ENCODE results near the gene TBC1D8. TPM values are rescaled to one million over a fixed set of nuclear protein-coding genes. Genes with fewer than 3 reads are reported as not detected.

Gene TBC1D8
- total RNA-seq, 1 experiment from 2014 or later: 0.97 TPM

GRCh38 chr2:101190747-101191516 is 39.8 kb upstream of the TBC1D8 start:
- Histone ChIP-seq H3K27ac (ENCODE audit: low read length) (no peak overlapping the region), H3K36me3 (ENCODE audit: insufficient read depth, low read length) (no peaks in the 10 kb centered on the region), H3K4me2 (ENCODE audit: low read depth, low read length, poor library complexity, severe bottlenecking) (no peak overlapping the region), H3K4me1 (ENCODE audit: low read length) (no peaks in the 10 kb centered on the region), H3K4me3 (ENCODE audit: low read length) (no peak overlapping the region), H3K79me2 (ENCODE audit: low read length) (no peaks in the 10 kb centered on the region), H3K9ac (ENCODE audit: low read length) (no peak overlapping the region), H3K9me2 (replicated peaks; ENCODE audit: insufficient read depth, low read length) (no peaks in the 10 kb centered on the region), H2AFZ (ENCODE audit: low read length) (no peak overlapping the region), H4K20me1 (ENCODE audit: insufficient read depth, low read depth, low read length) (no peaks in the 10 kb centered on the region), H3K9me3 (ENCODE audit: low read length) (no peaks in the 10 kb centered on the region), H3K27me3 (ENCODE audit: low read length) (no peaks in the 10 kb centered on the region)
- DNase-seq: no peak

- Histone ChIP-seq H3K27ac (ENCODE audit: low read length) (no peak overlapping the region), H3K4me2 (ENCODE audit: low read depth, low read length, poor library complexity, severe bottlenecking) (no peak overlapping the region), H3K4me3 (ENCODE audit: low read length) (no peak overlapping the region), H3K9me3 (ENCODE audit: low read length) (no peaks in the 10 kb centered on the region), H4K20me1 (ENCODE audit: insufficient read depth, low read depth, low read length) (peaks cover 5% of the 10 kb centered on the region; the same call in 1 of the 2 replicates), H3K9me2 (replicated peaks; ENCODE audit: insufficient read depth, low read length) (no peaks in the 10 kb centered on the region), H3K9ac (ENCODE audit: low read length) (no peak overlapping the region), H3K4me1 (ENCODE audit: low read length) (no peaks in the 10 kb centered on the region), H3K79me2 (ENCODE audit: low read length) (no peaks in the 10 kb centered on the region), H2AFZ (ENCODE audit: low read length) (no peak overlapping the region), H3K27me3 (ENCODE audit: low read length) (no peaks in the 10 kb centered on the region), H3K36me3 (ENCODE audit: insufficient read depth, low read length) (no peaks in the 10 kb centered on the region)
- no peak for DNase-seq
Observed at GRCh38 chr2:101188683-101189405, 37.7 kb upstream of the TBC1D8 start.

- H3K27ac ChIP-seq (ENCODE audit: low read length): no peak overlapping the region
Observed at GRCh38 chr2:101187131-101187530, 35.9 kb upstream of the TBC1D8 start.

GRCh38 chr2:101185656-101186055 is 34.5 kb upstream of the TBC1D8 start:
- no peaks in the 10 kb centered on the region for H3K36me3 ChIP-seq (ENCODE audit: insufficient read depth, low read length)
- H3K4me1 ChIP-seq (ENCODE audit: low read length): no peaks in the 10 kb centered on the region
- no peak overlapping the region for H3K4me3 ChIP-seq (ENCODE audit: low read length)
- H2AFZ ChIP-seq (ENCODE audit: low read length): no peak overlapping the region
- no peaks in the 10 kb centered on the region for H3K79me2 ChIP-seq (ENCODE audit: low read length)
- H3K27me3 ChIP-seq (ENCODE audit: low read length): no peaks in the 10 kb centered on the region
- no peak overlapping the region for H3K9ac ChIP-seq (ENCODE audit: low read length)
- no peak overlapping the region for H3K4me2 ChIP-seq (ENCODE audit: low read depth, low read length, poor library complexity, severe bottlenecking)
- H3K27ac ChIP-seq (ENCODE audit: low read length): no peak overlapping the region
- no peaks in the 10 kb centered on the region for H3K9me2 ChIP-seq (replicated peaks; ENCODE audit: insufficient read depth, low read length)
- DNase-seq: no peak
- no peaks in the 10 kb centered on the region for H3K9me3 ChIP-seq (ENCODE audit: low read length)
- peaks cover 5% of the 10 kb centered on the region; the same call in 1 of the 2 replicates for H4K20me1 ChIP-seq (ENCODE audit: insufficient read depth, low read depth, low read length)

More at GRCh38 chr2:101187131-101187530, 35.9 kb upstream of the TBC1D8 start:
- H4K20me1 ChIP-seq (ENCODE audit: insufficient read depth, low read depth, low read length): peaks cover 5% of the 10 kb centered on the region; the same call in 1 of the 2 replicates
- no peak overlapping the region for H2AFZ ChIP-seq (ENCODE audit: low read length)
- H3K4me3 ChIP-seq (ENCODE audit: low read length): no peak overlapping the region
- H3K9me2 ChIP-seq (replicated peaks; ENCODE audit: insufficient read depth, low read length): no peaks in the 10 kb centered on the region
- no peaks in the 10 kb centered on the region for H3K4me1 ChIP-seq (ENCODE audit: low read length)
- no peak for DNase-seq
- H3K9ac ChIP-seq (ENCODE audit: low read length): no peak overlapping the region
- no peaks in the 10 kb centered on the region for H3K79me2 ChIP-seq (ENCODE audit: low read length)
- H3K36me3 ChIP-seq (ENCODE audit: insufficient read depth, low read length): no peaks in the 10 kb centered on the region
- no peak overlapping the region for H3K4me2 ChIP-seq (ENCODE audit: low read depth, low read length, poor library complexity, severe bottlenecking)
- no peaks in the 10 kb centered on the region for H3K9me3 ChIP-seq (ENCODE audit: low read length)
- H3K27me3 ChIP-seq (ENCODE audit: low read length): no peaks in the 10 kb centered on the region

- peaks cover 5% of the 10 kb centered on the region; the same call in 1 of the 2 replicates for H4K20me1 ChIP-seq (ENCODE audit: insufficient read depth, low read depth, low read length)
- no peak overlapping the region for H3K4me2 ChIP-seq (ENCODE audit: low read depth, low read length, poor library complexity, severe bottlenecking)
Observed at GRCh38 chr2:101185085-101185484, 33.9 kb upstream of the TBC1D8 start.

GRCh38 chr2:101179982-101180381 is 28.8 kb upstream of the TBC1D8 start:
- no peaks in the 10 kb centered on the region for H3K4me1 ChIP-seq (ENCODE audit: low read length)
- no peak overlapping the region for H2AFZ ChIP-seq (ENCODE audit: low read length)
- H3K27me3 ChIP-seq (ENCODE audit: low read length): no peaks in the 10 kb centered on the region
- no peak for DNase-seq
- H4K20me1 ChIP-seq (ENCODE audit: insufficient read depth, low read depth, low read length): no peaks in the 10 kb centered on the region
- no peak overlapping the region for H3K4me2 ChIP-seq (ENCODE audit: low read depth, low read length, poor library complexity, severe bottlenecking)
- H3K9me2 ChIP-seq (replicated peaks; ENCODE audit: insufficient read depth, low read length): no peaks in the 10 kb centered on the region
- no peak overlapping the region for H3K27ac ChIP-seq (ENCODE audit: low read length)
- no peaks in the 10 kb centered on the region for H3K36me3 ChIP-seq (ENCODE audit: insufficient read depth, low read length)
- H3K9me3 ChIP-seq (ENCODE audit: low read length): no peaks in the 10 kb centered on the region
- H3K9ac ChIP-seq (ENCODE audit: low read length): no peak overlapping the region
- H3K79me2 ChIP-seq (ENCODE audit: low read length): no peaks in the 10 kb centered on the region
- H3K4me3 ChIP-seq (ENCODE audit: low read length): no peak overlapping the region

More at GRCh38 chr2:101185085-101185484, 33.9 kb upstream of the TBC1D8 start:
- no peak overlapping the region for H2AFZ ChIP-seq (ENCODE audit: low read length)
- DNase-seq: no peak
- H3K27me3 ChIP-seq (ENCODE audit: low read length): no peaks in the 10 kb centered on the region
- no peaks in the 10 kb centered on the region for H3K9me3 ChIP-seq (ENCODE audit: low read length)
- no peak overlapping the region for H3K27ac ChIP-seq (ENCODE audit: low read length)
- H3K4me1 ChIP-seq (ENCODE audit: low read length): no peaks in the 10 kb centered on the region
- H3K9ac ChIP-seq (ENCODE audit: low read length): no peak overlapping the region
- H3K4me3 ChIP-seq (ENCODE audit: low read length): no peak overlapping the region
- H3K36me3 ChIP-seq (ENCODE audit: insufficient read depth, low read length): no peaks in the 10 kb centered on the region
- no peaks in the 10 kb centered on the region for H3K79me2 ChIP-seq (ENCODE audit: low read length)
- no peaks in the 10 kb centered on the region for H3K9me2 ChIP-seq (replicated peaks; ENCODE audit: insufficient read depth, low read length)

- no peaks in the 10 kb centered on the region for H3K36me3 ChIP-seq (ENCODE audit: insufficient read depth, low read length)
- no peaks in the 10 kb centered on the region for H3K9me2 ChIP-seq (replicated peaks; ENCODE audit: insufficient read depth, low read length)
- no peak overlapping the region for H3K27ac ChIP-seq (ENCODE audit: low read length)
- no peaks in the 10 kb centered on the region for H3K9me3 ChIP-seq (ENCODE audit: low read length)
- no peaks in the 10 kb centered on the region for H3K79me2 ChIP-seq (ENCODE audit: low read length)
- no peaks in the 10 kb centered on the region for H3K27me3 ChIP-seq (ENCODE audit: low read length)
- H2AFZ ChIP-seq (ENCODE audit: low read length): no peak overlapping the region
- no peak overlapping the region for H3K4me3 ChIP-seq (ENCODE audit: low read length)
- H3K4me1 ChIP-seq (ENCODE audit: low read length): no peaks in the 10 kb centered on the region
- H3K4me2 ChIP-seq (ENCODE audit: low read depth, low read length, poor library complexity, severe bottlenecking): no peak overlapping the region
- H3K9ac ChIP-seq (ENCODE audit: low read length): no peak overlapping the region
- no peak for DNase-seq
- H4K20me1 ChIP-seq (ENCODE audit: insufficient read depth, low read depth, low read length): no peaks in the 10 kb centered on the region
Observed at GRCh38 chr2:101176803-101177202, 25.6 kb upstream of the TBC1D8 start.

- no peak for DNase-seq
- H3K79me2 ChIP-seq (ENCODE audit: low read length): no peaks in the 10 kb centered on the region
- H3K4me2 ChIP-seq (ENCODE audit: low read depth, low read length, poor library complexity, severe bottlenecking): no peak overlapping the region
- no peak overlapping the region for H3K4me3 ChIP-seq (ENCODE audit: low read length)
- no peaks in the 10 kb centered on the region for H3K4me1 ChIP-seq (ENCODE audit: low read length)
- no peaks in the 10 kb centered on the region for H3K9me3 ChIP-seq (ENCODE audit: low read length)
- H3K9ac ChIP-seq (ENCODE audit: low read length): no peak overlapping the region
- H2AFZ ChIP-seq (ENCODE audit: low read length): no peak overlapping the region
- H3K27me3 ChIP-seq (ENCODE audit: low read length): no peaks in the 10 kb centered on the region
- no peaks in the 10 kb centered on the region for H3K36me3 ChIP-seq (ENCODE audit: insufficient read depth, low read length)
- H4K20me1 ChIP-seq (ENCODE audit: insufficient read depth, low read depth, low read length): no peaks in the 10 kb centered on the region
- no peak overlapping the region for H3K27ac ChIP-seq (ENCODE audit: low read length)
- H3K9me2 ChIP-seq (replicated peaks; ENCODE audit: insufficient read depth, low read length): no peaks in the 10 kb centered on the region
Observed at GRCh38 chr2:101175991-101176390, 24.8 kb upstream of the TBC1D8 start.

Data from Karpas-422 (cell line).